Adrenal gland (tissue), 12 donors: ENCODE data around the gene METTL2B. TPM values are rescaled to one million over a fixed set of nuclear protein-coding genes. Genes with fewer than 3 reads are reported as not detected.

Experiments used
- DNase-seq, 7 donors: peaks; one replicate each; pipeline ENCODE4 v3.0.0-alpha.2; 2019 to 2020
- H3K27ac ChIP-seq, 5 donors: fragments of 200-600 bp; sonication (generic) in 4 of 5; 1 replicate in 3 of 5; 2 replicates in 2 of 5; pipeline versions ENCODE4 v1.5.1 to v1.8.0; 2016 to 2020; ENCODE audit warnings: mild to moderate bottlenecking in 1 of 5
- H3K27me3 ChIP-seq: fragments of 200-600 bp; 2 replicates; pipeline ENCODE4 v1.8.0; 2021
- H3K36me3 ChIP-seq, 2 donors: fragments of 200-600 bp; replicated peaks in 1 of 2; 1 replicate in 1 of 2; 2 replicates in 1 of 2; pipeline versions ENCODE4 v1.5.1 to v1.8.0; 2018 to 2022
- H3K4me1 ChIP-seq, 2 donors: fragments of 200-600 bp; replicated peaks in 1 of 2; 1 replicate in 1 of 2; 2 replicates in 1 of 2; pipeline versions ENCODE4 v1.5.1 to v1.8.0; 2018 to 2021
- H3K4me3 ChIP-seq, 4 donors: fragments of 200-600 bp; sonication (generic) in 3 of 4; one replicate each; pipeline ENCODE4 v1.5.1; 2016 to 2018
- H3K9me3 ChIP-seq, 3 donors: fragments of 200-600 bp; sonication (generic) in 1 of 3; replicated peaks in 1 of 3; 1 replicate in 2 of 3; 2 replicates in 1 of 3; pipeline versions ENCODE4 v1.5.1 to v1.8.0; 2016 to 2021
- POLR2A ChIP-seq, 2 donors: fragments of 450-650 bp; IDR thresholded peaks; one replicate each; pipeline ENCODE4 v1.6.1; 2017; ENCODE audit warnings: antibody characterized with exemption in 2 of 2, mild to moderate bottlenecking in 2 of 2, moderate library complexity in 1 of 2
- WGBS, 4 donors: extraction: QIAGEN DNeasy Blood & Tissue Kit in 2 of 4; methylation state at CpG; one replicate each; pipeline versions ENCODE4 v1.1.5 to v1.1.7; 2013 to 2017; 5-methylcytosine and 5-hydroxymethylcytosine counted together
- intact Hi-C, 2 donors: fragments of 100-400 bp; cut with DNase I; formaldehyde crosslinking; loops; one replicate each; pipeline versions ENCODE4 v1.14.1 to v1.15.0; 2022 to 2023
- polyA plus RNA-seq, 3 donors: library from polyadenylated mRNA; stranded (reverse); fragments of 200-250 nt in 2 of 3; fragments of 350-450 nt in 1 of 3; fragmentation: Illumina TruSeq in 1 of 3; extraction: RNeasy Lipid Tissue Mini Kit (QIAGEN cat#74804) in 1 of 3; gene quantifications; one replicate each; pipeline ENCODE4 v1.2.3, GENCODE V29; 2013 to 2014
- total RNA-seq, 9 donors: library from RNA; depleted of rRNA in 4 of 9; stranded (reverse); fragments of >200 nt in 4 of 9; fragments of 120-200 nt in 1 of 9; fragmentation: NEBNext Ultra II Directional in 1 of 9; extraction: Animal tissue kit (Norgen Biotek cat#: 25700) in 1 of 9; gene quantifications; one replicate each; pipeline versions ENCODE4 v1.1.0 to v1.2.4, GENCODE V29; 2013 to 2023
- TF ChIP-seq, protein P1 (sequence below), 6 experiments: fragments of 450-650 bp in 4 of 6; fragments of 200-600 bp in 2 of 6; sonication (generic) in 1 of 6; IDR thresholded peaks; 1 replicate in 5 of 6; 2 replicates in 1 of 6; pipeline versions ENCODE4 v1.5.1 to v1.8.0; 2016 to 2021; ENCODE audit warnings: antibody characterized with exemption in 6 of 6, mild to moderate bottlenecking in 2 of 6, moderate library complexity in 1 of 6
- donor health status: healthy with polysubstance abuse.
- donor health status: Bipolar disorder and iron deficiency.
- donor health status: DM: yes; HTN: yes; CAD: no.
- donor health status: DM: no; HTN: no; CAD: no.
- donor health status: DM: no; HTN: no; CAD: no.
- donor health status: DM: yes; HTN: yes; CAD: no.

Gene METTL2B
- total and polyA plus RNA-seq, 12 donors, result 7.1 to 35.9 (median 25.6) TPM

- DNase-seq, result no peak
- no peak for TF ChIP-seq POLR2A (IDR thresholded peaks at IDR 0.05)
- TF ChIP-seq, protein P1, sequence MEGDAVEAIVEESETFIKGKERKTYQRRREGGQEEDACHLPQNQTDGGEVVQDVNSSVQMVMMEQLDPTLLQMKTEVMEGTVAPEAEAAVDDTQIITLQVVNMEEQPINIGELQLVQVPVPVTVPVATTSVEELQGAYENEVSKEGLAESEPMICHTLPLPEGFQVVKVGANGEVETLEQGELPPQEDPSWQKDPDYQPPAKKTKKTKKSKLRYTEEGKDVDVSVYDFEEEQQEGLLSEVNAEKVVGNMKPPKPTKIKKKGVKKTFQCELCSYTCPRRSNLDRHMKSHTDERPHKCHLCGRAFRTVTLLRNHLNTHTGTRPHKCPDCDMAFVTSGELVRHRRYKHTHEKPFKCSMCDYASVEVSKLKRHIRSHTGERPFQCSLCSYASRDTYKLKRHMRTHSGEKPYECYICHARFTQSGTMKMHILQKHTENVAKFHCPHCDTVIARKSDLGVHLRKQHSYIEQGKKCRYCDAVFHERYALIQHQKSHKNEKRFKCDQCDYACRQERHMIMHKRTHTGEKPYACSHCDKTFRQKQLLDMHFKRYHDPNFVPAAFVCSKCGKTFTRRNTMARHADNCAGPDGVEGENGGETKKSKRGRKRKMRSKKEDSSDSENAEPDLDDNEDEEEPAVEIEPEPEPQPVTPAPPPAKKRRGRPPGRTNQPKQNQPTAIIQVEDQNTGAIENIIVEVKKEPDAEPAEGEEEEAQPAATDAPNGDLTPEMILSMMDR (IDR thresholded peaks at IDR 0.05), result no peak
- Histone ChIP-seq H3K4me1 (peaks cover 14 to 30% of the 10 kb centered on the region in 2 donors), H3K9me3 (no peaks in the 10 kb centered on the region), H3K36me3 (no peaks in the 10 kb centered on the region), H3K4me3 (no peak overlapping the region), H3K27ac (no peak overlapping the region), H3K27me3 (no peaks in the 10 kb centered on the region)
- WGBS, 4 donors, result 74 to 90% (median 83%) methylated on average over 1 of the region's 1 CpG
- intact Hi-C loops, result no loop called here
Measured at GRCh38 chr7:128452552-128452951, 24.0 kb upstream of the METTL2B start.

DNA sequence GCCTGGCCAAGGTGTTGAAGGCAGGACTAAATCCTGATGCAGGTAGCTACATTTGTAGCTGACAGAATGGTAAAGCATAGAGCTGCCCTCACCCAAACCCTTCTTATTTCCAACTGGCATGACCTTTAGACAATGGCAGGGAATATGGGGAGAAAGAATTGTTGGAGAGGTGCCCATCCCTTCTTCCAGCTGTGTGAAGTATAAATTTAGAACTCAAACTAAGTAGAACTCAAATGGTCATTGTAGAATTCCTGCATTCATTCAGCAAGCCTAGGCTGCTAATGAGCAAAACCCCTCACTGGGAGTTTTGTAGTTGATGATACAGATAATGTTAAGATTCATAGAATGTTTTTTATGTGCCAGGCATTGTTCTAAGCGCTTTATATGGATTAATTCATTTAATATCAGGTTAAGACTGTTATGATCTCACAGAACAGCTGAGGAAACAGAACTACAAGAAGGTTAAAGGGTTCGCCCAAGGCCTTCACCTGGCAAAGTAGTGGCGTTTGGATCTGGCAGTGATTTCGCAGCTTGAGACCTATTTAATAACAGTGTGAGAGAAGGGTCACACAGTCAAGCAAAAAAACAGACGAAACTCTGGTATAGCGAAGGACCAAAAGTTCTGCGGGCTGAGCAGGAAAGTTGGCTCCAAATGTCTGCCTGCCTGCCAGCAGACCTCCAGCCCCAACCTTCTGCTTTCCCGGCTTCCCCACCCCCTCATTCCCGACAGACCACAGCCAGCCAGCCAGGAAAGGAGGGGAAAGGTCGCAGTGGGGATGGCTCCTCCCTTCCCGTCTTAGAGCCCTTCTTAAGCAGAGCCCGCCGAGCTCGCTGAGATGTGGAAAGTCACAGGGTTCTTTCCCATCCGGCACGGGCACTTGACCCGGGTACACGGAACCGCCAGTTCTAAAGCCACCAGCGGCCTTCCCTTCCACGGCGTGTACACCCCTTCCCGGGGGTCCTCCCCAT is 22.4 kb upstream of the METTL2B start:
- Histone ChIP-seq H3K4me1 (peaks cover 14 to 30% of the 10 kb centered on the region in 2 donors), H3K4me3 (peak overlapping the region in 1 of 4 donors; percentile 82)
- intact Hi-C loops, result no loop called here

GRCh38 chr7:128454808-128455542 is 21.6 kb upstream of the METTL2B start:
- no peak for TF ChIP-seq POLR2A (IDR thresholded peaks at IDR 0.05)
- TF ChIP-seq, protein P1 (IDR thresholded peaks at IDR 0.05), result peak in 4 of 6 experiments; percentile 2 to 42 (median 14)
- Histone ChIP-seq H3K27ac (peak overlapping the region; percentile 67 to 95 (median 80)), H3K9me3 (no peaks in the 10 kb centered on the region), H3K36me3 (no peaks in the 10 kb centered on the region), H3K27me3 (no peaks in the 10 kb centered on the region), H3K4me3 (peak overlapping the region in 2 of 4 donors; percentile 62 to 82), H3K4me1 (peaks cover 14 to 30% of the 10 kb centered on the region in 2 donors)
- DNase-seq, result peak in 2 of 7 donors; percentile 19 to 59
- 45 to 53% (median 48%) methylated on average over 23 to 25 of the region's 25 CpGs for whole genome bisulfite sequencing, 4 donors
- intact Hi-C loops, result no loop called here

More for the DNA sequence above, 22.4 kb upstream of the METTL2B start:
- peak; percentile 52 to 87 (median 81) for DNase-seq
- no peaks in the 10 kb centered on the region for H3K36me3 ChIP-seq
- TF ChIP-seq, protein P1 (IDR thresholded peaks at IDR 0.05), result no peak
- peak in 1 of 2 donors; percentile 16 for TF ChIP-seq POLR2A (IDR thresholded peaks at IDR 0.05)
- no peaks in the 10 kb centered on the region for H3K9me3 ChIP-seq
- peak overlapping the region; percentile 67 to 95 (median 80) for H3K27ac ChIP-seq
- no peaks in the 10 kb centered on the region for H3K27me3 ChIP-seq
- 26 to 45% (median 33%) methylated on average over 20 to 23 of the region's 23 CpGs for WGBS, 4 donors
